Fibroblast of mammary gland (primary cell): ENCODE measurements around the gene SIRPB2.
A peak's percentile ranks its signal among the peaks of the same experiment; 100 is the strongest.

Experiments used
- DNase-seq: peaks from one replicate; pipeline ENCODE4 v3.0.0-alpha.2; 2010; ENCODE audit warnings: low read depth
- H3K4me3 ChIP-seq: 2 replicates; pipeline ENCODE4 v1.5.1; 2011; ENCODE audit warnings: low read depth, mild to moderate bottlenecking, low read length, moderate library complexity; ENCODE audit not compliant: control insufficient read depth
- CTCF ChIP-seq: conservative IDR thresholded peaks from 2 replicates; pipeline ENCODE4 v1.5.1; 2011; ENCODE audit warnings: low read depth, low read length, inconsistent platforms; ENCODE audit not compliant: control insufficient read depth, insufficient read depth

Gene SIRPB2

GRCh38 chr20:1491860-1492642 lies 831 bp upstream of the SIRPB2 start:
- no peak overlapping the region for H3K4me3 ChIP-seq
- no peak for TF ChIP-seq CTCF
- no peak for DNase-seq

- no peak for DNase-seq
- TF ChIP-seq CTCF: no peak
- no peak overlapping the region for H3K4me3 ChIP-seq
Measured at GRCh38 chr20:1490643-1491195, 501 bp downstream of the SIRPB2 start.

- DNase-seq: no peak
- no peak overlapping the region for H3K4me3 ChIP-seq
- no peak for TF ChIP-seq CTCF
Measured at GRCh38 chr20:1489764-1490436, 1.3 kb downstream of the SIRPB2 start.

- no peak for TF ChIP-seq CTCF
- no peak for DNase-seq
- H3K4me3 ChIP-seq: no peak overlapping the region
Measured at GRCh38 chr20:1489325-1489724, 1.9 kb downstream of the SIRPB2 start.

- no peak for DNase-seq
- no peak overlapping the region for H3K4me3 ChIP-seq
- TF ChIP-seq CTCF: no peak
Measured at GRCh38 chr20:1486566-1486965, 4.7 kb downstream of the SIRPB2 start.

- H3K4me3 ChIP-seq: no peak overlapping the region
- no peak for TF ChIP-seq CTCF
Measured at GRCh38 chr20:1484438-1485116, 6.6 kb downstream of the SIRPB2 start.

More at GRCh38 chr20:1484438-1485116, 6.6 kb downstream of the SIRPB2 start:
- peak; percentile 33 for DNase-seq
